Panc1 (cell line): ENCODE results near the gene SOX18.

Source experiments
- POLR2AphosphoS5 ChIP-seq: IDR thresholded peaks from 2 replicates; pipeline ENCODE4 v1.6.1; 2012; ENCODE audit warnings: mild to moderate bottlenecking, low read depth, low read length, moderate library complexity
- TCF7L2 ChIP-seq: IDR thresholded peaks from 2 replicates; pipeline ENCODE4 v1.6.1; 2011; ENCODE audit warnings: mild to moderate bottlenecking, low read depth, low read length, inconsistent platforms
- TF ChIP-seq, protein P1 (sequence below): fragments of 450-650 bp; IDR thresholded peaks from 2 replicates; pipeline ENCODE4 v1.5.1; 2017; ENCODE audit warnings: mild to moderate bottlenecking

- TF ChIP-seq, protein P1, sequence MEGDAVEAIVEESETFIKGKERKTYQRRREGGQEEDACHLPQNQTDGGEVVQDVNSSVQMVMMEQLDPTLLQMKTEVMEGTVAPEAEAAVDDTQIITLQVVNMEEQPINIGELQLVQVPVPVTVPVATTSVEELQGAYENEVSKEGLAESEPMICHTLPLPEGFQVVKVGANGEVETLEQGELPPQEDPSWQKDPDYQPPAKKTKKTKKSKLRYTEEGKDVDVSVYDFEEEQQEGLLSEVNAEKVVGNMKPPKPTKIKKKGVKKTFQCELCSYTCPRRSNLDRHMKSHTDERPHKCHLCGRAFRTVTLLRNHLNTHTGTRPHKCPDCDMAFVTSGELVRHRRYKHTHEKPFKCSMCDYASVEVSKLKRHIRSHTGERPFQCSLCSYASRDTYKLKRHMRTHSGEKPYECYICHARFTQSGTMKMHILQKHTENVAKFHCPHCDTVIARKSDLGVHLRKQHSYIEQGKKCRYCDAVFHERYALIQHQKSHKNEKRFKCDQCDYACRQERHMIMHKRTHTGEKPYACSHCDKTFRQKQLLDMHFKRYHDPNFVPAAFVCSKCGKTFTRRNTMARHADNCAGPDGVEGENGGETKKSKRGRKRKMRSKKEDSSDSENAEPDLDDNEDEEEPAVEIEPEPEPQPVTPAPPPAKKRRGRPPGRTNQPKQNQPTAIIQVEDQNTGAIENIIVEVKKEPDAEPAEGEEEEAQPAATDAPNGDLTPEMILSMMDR: no peak
- TF ChIP-seq POLR2AphosphoS5 (peak; percentile 86), TCF7L2 (peak; percentile 59; the same call in 1 of the 2 replicates)
These were observed 13.4 kb upstream of the SOX18 start, which contains the start of gene TCEA2 for GRCh38 chr20:64062596-64063388.
